Stimulated activated CD8-positive, alpha-beta memory T cell treated with anti-CD3 and anti-CD28 coated beads, Interleukin-15, amount 100 ng/mL, for 1 hour (primary cell): Measurements from ENCODE around the gene PLK3.
"Not testable (repeated sequence)": the region's sequence is repeated elsewhere in the genome, so short reads cannot be mapped to it uniquely, and the experiment has no call there.

Experiments used
- DNase-seq: peaks from one replicate; pipeline ENCODE4 v3.0.0-alpha.2; 2020; ENCODE audit warnings: low read depth

PLK3 gene

GRCh38 chr1:44808938-44809917 lies 9.1 kb downstream of the PLK3 start:
- DNase-seq: peak; percentile 69

GRCh38 chr1:44810101-44810761 lies 10.1 kb downstream of the PLK3 start:
- DNase-seq: no peak

- DNase-seq: not testable (repeated sequence)
Observed at GRCh38 chr1:44810762-44811105, 10.6 kb downstream of the PLK3 start.

- DNase-seq: no peak
Observed at GRCh38 chr1:44811234-44811633, 11.1 kb downstream of the PLK3 start.

- no peak for DNase-seq
Observed at GRCh38 chr1:44812822-44813543, 12.8 kb downstream of the PLK3 start.

- not testable (repeated sequence) for DNase-seq
Observed at GRCh38 chr1:44815926-44816325, 15.7 kb downstream of the PLK3 start.

- DNase-seq: no peak
Observed at GRCh38 chr1:44817307-44817706, 17.1 kb downstream of the PLK3 start.

GRCh38 chr1:44817771-44818495 lies 17.8 kb downstream of the PLK3 start:
- DNase-seq: no peak

- no peak for DNase-seq
Observed at GRCh38 chr1:44819196-44819607, 19.0 kb downstream of the PLK3 start.

GRCh38 chr1:44819608-44820327 lies 19.6 kb downstream of the PLK3 start:
- peak; percentile 56 for DNase-seq

GRCh38 chr1:44820328-44821239 lies 20.4 kb downstream of the PLK3 start:
- no peak for DNase-seq

- no peak for DNase-seq
Observed at GRCh38 chr1:44821240-44821715, 21.1 kb downstream of the PLK3 start.

GRCh38 chr1:44822131-44822701 lies 22.0 kb downstream of the PLK3 start:
- DNase-seq: no peak

GRCh38 chr1:44822981-44823451 lies 22.8 kb downstream of the PLK3 start:
- no peak for DNase-seq

- not testable (repeated sequence) for DNase-seq
Observed at GRCh38 chr1:44824392-44824791, 24.2 kb downstream of the PLK3 start.

- no peak for DNase-seq
Observed at GRCh38 chr1:44826375-44827196, 26.4 kb downstream of the PLK3 start.

- no peak for DNase-seq
Observed at GRCh38 chr1:44827197-44828002, 27.2 kb downstream of the PLK3 start.
